GM19099 (cell line): Measurements from ENCODE around the gene ADPRH.

Source experiments
- POLR2A ChIP-seq: IDR thresholded peaks from 3 replicates; pipeline ENCODE4 v1.6.1; 2011; ENCODE audit warnings: low read depth; ENCODE audit not compliant: insufficient read length; ENCODE audit errors: extremely low read depth

Gene ADPRH

GRCh38 chr3:119579366-119580066, at the start of gene ADPRH:
TSS of gene ADPRH (plus strand) at chr3:119579492. CDS start at chr3:119582170, 2,678 bp downstream.
- TF ChIP-seq POLR2A = peak; percentile 76

- TF ChIP-seq POLR2A = no peak
These were observed 49.4 kb upstream of the ADPRH start for GRCh38 chr3:119529883-119530282.

GRCh38 chr3:119530456-119530855, 48.8 kb upstream of the ADPRH start:
- TF ChIP-seq POLR2A = no peak

- TF ChIP-seq POLR2A = no peak
These were observed 48.1 kb upstream of the ADPRH start for GRCh38 chr3:119531151-119531550.

- no peak for TF ChIP-seq POLR2A
These were observed 45.0 kb upstream of the ADPRH start for GRCh38 chr3:119534296-119534695.

GRCh38 chr3:119536757-119537156, 42.5 kb upstream of the ADPRH start:
- TF ChIP-seq POLR2A = no peak

- TF ChIP-seq POLR2A = no peak
These were observed 40.5 kb upstream of the ADPRH start for GRCh38 chr3:119538772-119539171.

- no peak for TF ChIP-seq POLR2A
These were observed 37.7 kb upstream of the ADPRH start for GRCh38 chr3:119541547-119541946.

- no peak for TF ChIP-seq POLR2A
These were observed 37.0 kb upstream of the ADPRH start for GRCh38 chr3:119542168-119542767.

- no peak for TF ChIP-seq POLR2A
These were observed 36.1 kb upstream of the ADPRH start for GRCh38 chr3:119543147-119543546.

- no peak for TF ChIP-seq POLR2A
These were observed 32.1 kb upstream of the ADPRH start for GRCh38 chr3:119547227-119547626.

- no peak for TF ChIP-seq POLR2A
These were observed 31.0 kb upstream of the ADPRH start for GRCh38 chr3:119548341-119548740.

GRCh38 chr3:119550192-119550910, 28.9 kb upstream of the ADPRH start:
- TF ChIP-seq POLR2A = peak; percentile 41

- TF ChIP-seq POLR2A = no peak
These were observed 27.7 kb upstream of the ADPRH start for GRCh38 chr3:119551598-119551997.

GRCh38 chr3:119553823-119554415, 25.4 kb upstream of the ADPRH start:
- TF ChIP-seq POLR2A = no peak

GRCh38 chr3:119555309-119555735, 24.0 kb upstream of the ADPRH start:
- TF ChIP-seq POLR2A = peak; percentile 41

- TF ChIP-seq POLR2A = no peak
These were observed 23.4 kb upstream of the ADPRH start for GRCh38 chr3:119555929-119556328.
